ENCODE results near the gene LGR4. TPM values are rescaled to one million over a fixed set of nuclear protein-coding genes. Genes with fewer than 3 reads are reported as not detected.

The LGR4 gene
- total RNA-seq, 4 donors from 2014 or later, result 29.7 to 134 (median 119) TPM

DNA sequence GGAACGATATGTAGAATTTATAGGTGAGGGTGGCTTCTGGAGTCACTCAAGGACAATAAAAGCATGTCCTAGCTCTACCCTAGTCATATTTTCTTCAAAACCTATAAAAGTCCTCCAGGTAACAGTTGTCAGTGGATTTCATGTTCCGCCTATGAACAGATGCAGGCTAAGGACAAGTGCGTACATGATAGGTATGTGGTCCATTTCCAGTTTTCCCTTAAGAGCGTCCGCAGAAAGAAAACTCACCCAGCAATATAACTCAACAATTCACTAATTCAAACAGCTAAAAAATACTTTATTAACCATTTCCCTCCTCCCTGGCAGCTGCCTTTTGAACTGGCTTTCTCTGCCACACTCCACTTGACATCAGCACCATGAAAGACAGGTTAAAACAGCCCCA, 59.4 kb downstream of the LGR4 start:
- Histone ChIP-seq H3K9me3 (no peaks in the 10 kb centered on the region), H3K4me1 (no peaks in the 10 kb centered on the region), H3K27ac (no peak overlapping the region), H3K27me3 (no peaks in the 10 kb centered on the region), H3K4me3 (no peak overlapping the region), H3K36me3 (peaks cover 0 to 6% (median 0%) of the 10 kb centered on the region in 3 donors)
- no peak for DNase-seq
- TF ChIP-seq, protein P1, sequence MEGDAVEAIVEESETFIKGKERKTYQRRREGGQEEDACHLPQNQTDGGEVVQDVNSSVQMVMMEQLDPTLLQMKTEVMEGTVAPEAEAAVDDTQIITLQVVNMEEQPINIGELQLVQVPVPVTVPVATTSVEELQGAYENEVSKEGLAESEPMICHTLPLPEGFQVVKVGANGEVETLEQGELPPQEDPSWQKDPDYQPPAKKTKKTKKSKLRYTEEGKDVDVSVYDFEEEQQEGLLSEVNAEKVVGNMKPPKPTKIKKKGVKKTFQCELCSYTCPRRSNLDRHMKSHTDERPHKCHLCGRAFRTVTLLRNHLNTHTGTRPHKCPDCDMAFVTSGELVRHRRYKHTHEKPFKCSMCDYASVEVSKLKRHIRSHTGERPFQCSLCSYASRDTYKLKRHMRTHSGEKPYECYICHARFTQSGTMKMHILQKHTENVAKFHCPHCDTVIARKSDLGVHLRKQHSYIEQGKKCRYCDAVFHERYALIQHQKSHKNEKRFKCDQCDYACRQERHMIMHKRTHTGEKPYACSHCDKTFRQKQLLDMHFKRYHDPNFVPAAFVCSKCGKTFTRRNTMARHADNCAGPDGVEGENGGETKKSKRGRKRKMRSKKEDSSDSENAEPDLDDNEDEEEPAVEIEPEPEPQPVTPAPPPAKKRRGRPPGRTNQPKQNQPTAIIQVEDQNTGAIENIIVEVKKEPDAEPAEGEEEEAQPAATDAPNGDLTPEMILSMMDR (IDR thresholded peaks at IDR 0.05), result no peak
- no peak for TF ChIP-seq POLR2A (IDR thresholded peaks at IDR 0.05)

DNA sequence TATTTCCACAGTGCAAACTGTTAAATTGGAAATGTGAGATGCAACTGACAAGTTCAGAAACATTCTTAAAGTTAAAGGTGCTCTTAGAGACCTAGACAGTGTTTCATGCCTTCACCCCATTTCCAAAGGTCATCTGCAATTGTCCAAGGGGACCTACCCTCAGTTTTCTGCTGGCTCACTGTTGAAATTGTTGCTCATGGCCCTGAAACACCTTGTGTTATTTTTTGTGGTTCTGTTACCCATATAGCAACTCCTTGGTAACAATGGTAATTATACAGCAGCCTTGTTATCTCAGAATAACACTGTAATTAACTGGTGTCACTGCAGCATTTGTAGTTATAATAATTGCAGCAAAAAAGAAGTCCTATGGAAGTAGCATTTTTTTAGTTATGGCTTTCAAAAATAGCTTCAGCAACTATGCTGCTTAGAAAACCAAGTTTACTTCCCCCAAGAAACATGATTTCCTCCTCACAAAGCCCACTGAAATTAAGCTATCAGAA, 60.3 kb downstream of the LGR4 start:
- Histone ChIP-seq H3K4me1 (no peaks in the 10 kb centered on the region), H3K36me3 (peaks cover 0 to 6% (median 0%) of the 10 kb centered on the region in 3 donors), H3K27me3 (no peaks in the 10 kb centered on the region), H3K9me3 (no peaks in the 10 kb centered on the region), H3K27ac (no peak overlapping the region), H3K4me3 (no peak overlapping the region)
- no peak for DNase-seq
- TF ChIP-seq, protein P1 (IDR thresholded peaks at IDR 0.05), result no peak
- TF ChIP-seq POLR2A (IDR thresholded peaks at IDR 0.05), result no peak

DNA sequence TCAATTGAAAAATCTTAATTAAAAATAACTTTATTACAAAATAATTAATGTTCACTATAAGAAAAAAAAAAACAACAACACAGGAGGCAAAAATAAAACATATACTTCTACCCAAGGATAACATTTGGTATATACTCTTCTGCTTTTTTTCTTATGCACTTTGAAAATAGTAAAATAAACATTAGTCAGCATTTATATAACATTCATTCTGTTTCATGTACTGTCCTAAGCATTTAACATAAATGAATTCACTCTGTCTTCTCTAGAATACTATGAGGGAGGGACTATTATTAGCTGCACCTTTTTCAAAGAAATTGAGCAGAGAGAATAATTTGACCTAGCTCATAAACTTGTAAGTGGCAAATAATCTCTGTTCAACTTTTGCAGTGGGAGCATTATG, 61.3 kb downstream of the LGR4 start:
- Histone ChIP-seq H3K4me1 (no peaks in the 10 kb centered on the region), H3K27ac (no peak overlapping the region), H3K27me3 (no peaks in the 10 kb centered on the region), H3K4me3 (no peak overlapping the region), H3K36me3 (peaks cover 0 to 6% (median 0%) of the 10 kb centered on the region in 3 donors), H3K9me3 (no peaks in the 10 kb centered on the region)
- TF ChIP-seq, protein P1 (IDR thresholded peaks at IDR 0.05), result no peak
- TF ChIP-seq POLR2A (IDR thresholded peaks at IDR 0.05), result no peak
- DNase-seq, result no peak

DNA sequence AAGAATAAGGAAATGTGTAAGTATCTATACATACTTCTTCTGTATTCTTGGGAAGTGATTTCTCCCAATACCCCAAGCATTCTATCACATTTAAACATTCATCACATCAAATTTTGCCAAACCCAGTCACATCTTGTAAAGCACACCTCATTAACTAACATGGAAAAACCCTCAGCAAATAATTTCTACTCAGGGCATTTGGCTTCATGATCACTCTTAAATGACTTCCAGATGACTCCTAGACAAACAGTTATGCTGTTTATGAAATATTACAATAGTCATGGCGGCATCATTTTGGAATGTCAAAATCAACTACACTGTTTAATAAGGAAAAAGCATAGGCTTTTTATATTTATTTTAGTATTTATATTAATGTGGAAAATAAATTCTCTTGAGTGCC, 62.3 kb downstream of the LGR4 start:
- TF ChIP-seq, protein P1 (IDR thresholded peaks at IDR 0.05), result no peak
- TF ChIP-seq POLR2A (IDR thresholded peaks at IDR 0.05), result no peak
- Histone ChIP-seq H3K9me3 (no peaks in the 10 kb centered on the region), H3K27ac (no peak overlapping the region), H3K27me3 (no peaks in the 10 kb centered on the region), H3K4me1 (no peaks in the 10 kb centered on the region), H3K36me3 (peaks cover 0 to 6% (median 0%) of the 10 kb centered on the region in 3 donors), H3K4me3 (no peak overlapping the region)
- DNase-seq, result no peak

DNA sequence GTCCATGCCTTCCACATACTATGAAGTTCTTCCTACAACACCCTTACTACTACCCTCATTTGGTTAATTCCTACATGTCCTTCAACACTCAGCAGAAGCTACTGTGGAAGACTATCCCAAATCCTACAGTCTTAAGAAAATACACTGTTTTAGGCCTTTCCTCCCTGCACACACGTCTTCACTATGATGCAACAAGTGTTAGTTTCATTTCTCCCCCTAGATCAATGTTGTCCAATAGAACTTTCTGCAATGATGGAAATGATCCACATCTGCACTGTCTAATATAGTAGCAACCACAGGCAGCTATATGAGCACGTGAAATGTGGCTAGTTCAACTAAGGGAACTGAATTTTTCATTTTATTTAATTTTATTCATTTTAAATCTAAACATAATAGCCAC, 62.8 kb downstream of the LGR4 start:
- no peak for TF ChIP-seq POLR2A (IDR thresholded peaks at IDR 0.05)
- TF ChIP-seq, protein P1 (IDR thresholded peaks at IDR 0.05), result no peak
- DNase-seq, result no peak

DNA sequence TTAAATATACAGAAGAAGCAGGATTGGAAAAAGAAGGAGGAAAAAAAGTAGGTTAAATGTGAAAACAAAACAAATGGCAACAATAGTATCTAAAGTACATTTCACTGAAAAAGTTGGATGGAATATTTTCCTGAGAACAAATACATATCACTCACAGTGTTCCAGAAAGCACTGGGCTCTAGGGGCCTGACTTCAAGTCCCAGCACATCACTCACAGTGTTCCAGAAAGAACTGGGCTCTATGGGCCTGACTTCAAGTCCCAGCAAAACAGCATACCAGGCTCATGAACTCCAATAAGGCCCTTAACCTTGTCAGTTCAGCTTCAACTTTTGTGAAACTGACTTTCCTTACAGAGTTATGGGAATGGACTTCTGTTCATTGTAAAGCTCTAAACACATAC, 63.5 kb downstream of the LGR4 start:
- no peak for TF ChIP-seq POLR2A (IDR thresholded peaks at IDR 0.05)
- TF ChIP-seq, protein P1 (IDR thresholded peaks at IDR 0.05), result no peak

More for the DNA sequence above, 62.8 kb downstream of the LGR4 start:
- no peaks in the 10 kb centered on the region for H3K27me3 ChIP-seq
- H3K36me3 ChIP-seq, result peaks cover 0 to 6% (median 0%) of the 10 kb centered on the region in 3 donors
- H3K9me3 ChIP-seq, result no peaks in the 10 kb centered on the region
- no peak overlapping the region for H3K27ac ChIP-seq
- no peak overlapping the region for H3K4me3 ChIP-seq
- no peaks in the 10 kb centered on the region for H3K4me1 ChIP-seq

More for the DNA sequence above, 63.5 kb downstream of the LGR4 start:
- Histone ChIP-seq H3K27me3 (no peaks in the 10 kb centered on the region), H3K4me3 (no peak overlapping the region), H3K4me1 (no peaks in the 10 kb centered on the region), H3K27ac (no peak overlapping the region), H3K36me3 (peaks cover 0 to 6% (median 0%) of the 10 kb centered on the region in 3 donors), H3K9me3 (no peaks in the 10 kb centered on the region)
- DNase-seq, result no peak

All from Peyer's patch (tissue), 4 donors.